HL-60/S4 (cell line): ENCODE measurements around the gene OR10H1.
"Not testable (repeated sequence)": the region's sequence is repeated elsewhere in the genome, so short reads cannot be mapped to it uniquely, and the experiment has no call there.

ENCODE experiments used
- in situ Hi-C: fragments of 300-500 bp; cut with MboI; formaldehyde crosslinking; loops from 2 replicates; pipeline ENCODE4 v1.14.3; 2022; ENCODE audit warnings: low sequenced_read_pairs

Gene OR10H1

GRCh38 chr19:15829306-15829698 is 13.8 kb upstream of the OR10H1 start:
- in situ Hi-C loops: no loop called here

GRCh38 chr19:15828611-15829305 is 13.3 kb upstream of the OR10H1 start:
- in situ Hi-C loops: not testable (repeated sequence)

- in situ Hi-C loops: no loop called here
Observed at GRCh38 chr19:15828121-15828610, 12.7 kb upstream of the OR10H1 start.

DNA sequence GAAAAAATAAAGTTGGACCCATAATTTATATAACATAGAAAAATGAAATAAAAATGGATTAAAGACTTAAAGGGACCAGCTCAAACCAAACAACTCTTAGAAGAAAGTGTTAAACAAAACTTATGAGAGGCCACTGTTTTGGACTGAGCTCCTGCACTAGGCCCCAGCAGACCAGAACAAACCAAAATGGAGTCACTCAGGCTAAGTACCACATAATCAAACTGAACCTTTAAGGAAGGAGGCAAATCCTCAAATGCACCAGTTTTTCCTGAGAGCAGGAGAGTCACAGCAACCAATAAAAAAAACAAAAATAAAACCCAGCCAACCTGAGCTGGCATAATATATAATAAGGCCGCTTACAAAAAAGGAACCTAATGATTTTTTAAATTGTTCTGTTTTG is 10.3 kb upstream of the OR10H1 start:
- in situ Hi-C loops: no loop called here

GRCh38 chr19:15820646-15821045 is 5.2 kb upstream of the OR10H1 start:
- in situ Hi-C loops: no loop called here

- in situ Hi-C loops: no loop called here
Observed at GRCh38 chr19:15813916-15814315, 1.5 kb downstream of the OR10H1 start.

GRCh38 chr19:15812060-15812722 is 3.3 kb downstream of the OR10H1 start:
- in situ Hi-C loops: no loop called here

- in situ Hi-C loops: no loop called here
Observed at GRCh38 chr19:15811476-15811875, 4.0 kb downstream of the OR10H1 start.

GRCh38 chr19:15810335-15810734 is 5.1 kb downstream of the OR10H1 start:
- in situ Hi-C loops: no loop called here

GRCh38 chr19:15794279-15794678 is 21.2 kb downstream of the OR10H1 start:
- in situ Hi-C loops: not testable (repeated sequence)

DNA sequence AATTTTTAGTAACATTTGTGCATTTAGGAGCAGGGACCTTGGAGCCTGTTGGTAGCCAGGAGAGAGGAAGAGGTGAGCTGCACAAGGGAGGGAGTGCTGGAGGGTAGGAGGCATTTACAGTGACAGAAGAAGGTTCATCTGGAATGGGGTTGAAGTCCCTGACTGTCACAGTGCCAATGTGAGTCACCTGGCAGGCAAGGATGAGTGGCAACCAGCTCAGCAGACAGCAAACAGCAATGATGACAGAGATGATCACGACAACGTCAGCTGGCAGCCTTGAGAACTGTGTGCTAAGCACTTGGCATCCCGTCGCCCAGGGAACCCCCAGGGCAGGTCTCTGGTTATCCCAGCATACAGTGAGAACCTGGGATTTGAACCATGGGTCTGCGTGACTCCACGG is 25.4 kb downstream of the OR10H1 start:
- in situ Hi-C loops: no loop called here

DNA sequence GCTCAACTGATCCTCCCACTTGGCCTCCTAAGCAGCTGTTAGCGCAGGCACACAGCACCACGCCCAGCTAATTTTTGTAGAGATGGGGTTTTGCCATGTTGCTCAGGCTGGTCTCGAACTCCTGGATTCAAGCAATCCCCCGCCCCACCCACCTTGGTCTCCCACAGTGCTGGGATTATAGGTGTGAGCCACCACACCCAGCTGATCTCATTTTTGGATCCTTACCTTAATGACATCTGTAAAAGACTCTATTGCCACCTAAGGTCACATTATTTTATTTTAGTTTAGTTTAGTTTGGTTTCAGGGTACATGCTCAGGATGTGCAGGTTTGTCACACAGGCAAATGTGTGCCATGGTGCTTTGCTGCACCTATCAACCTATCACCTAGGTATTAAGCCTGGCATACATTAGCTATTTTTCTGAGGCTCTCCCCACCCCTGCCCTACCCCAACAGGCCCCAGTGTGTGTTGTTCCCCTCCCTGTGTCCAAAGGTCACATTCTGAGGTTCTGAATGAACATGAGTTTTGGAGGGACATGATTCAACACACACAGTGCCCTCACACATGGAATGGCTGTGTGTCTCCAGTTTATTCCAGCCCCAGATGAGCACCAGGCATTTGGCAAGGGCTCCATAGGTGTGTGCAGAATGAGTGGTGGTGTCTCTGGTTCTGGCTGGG is 26.7 kb downstream of the OR10H1 start:
- in situ Hi-C loops: no loop called here

- in situ Hi-C loops: no loop called here
Observed at GRCh38 chr19:15787611-15788155, 27.8 kb downstream of the OR10H1 start, which contains the start of gene OR10H5. OR10H5 (plus strand) TSS chr19:15787661; CDS start chr19:15794049, 6,388 bp downstream.

DNA sequence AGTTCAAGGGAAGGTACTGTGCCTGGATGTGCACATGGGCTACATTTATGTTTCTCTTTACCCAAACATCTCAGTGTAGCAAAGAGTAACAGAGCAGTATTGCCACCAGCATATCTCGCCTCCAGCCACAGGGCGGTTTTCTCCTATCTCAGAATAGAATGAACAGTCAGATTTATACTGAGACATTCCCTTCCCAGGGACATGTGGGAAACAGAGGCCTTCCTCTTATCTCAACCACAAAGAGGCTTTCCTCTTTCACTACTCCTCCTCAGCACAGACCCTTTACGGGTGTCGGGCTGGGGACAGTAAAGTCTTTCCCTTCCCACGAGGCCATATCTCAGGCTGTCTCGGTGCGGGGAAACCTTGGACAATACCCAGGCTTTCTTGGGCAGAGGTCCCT is 32.6 kb downstream of the OR10H1 start:
- in situ Hi-C loops: not testable (repeated sequence)

- in situ Hi-C loops: no loop called here
Observed at GRCh38 chr19:15782211-15782610, 33.3 kb downstream of the OR10H1 start.

GRCh38 chr19:15781661-15782060 is 33.8 kb downstream of the OR10H1 start:
- in situ Hi-C loops: no loop called here

DNA sequence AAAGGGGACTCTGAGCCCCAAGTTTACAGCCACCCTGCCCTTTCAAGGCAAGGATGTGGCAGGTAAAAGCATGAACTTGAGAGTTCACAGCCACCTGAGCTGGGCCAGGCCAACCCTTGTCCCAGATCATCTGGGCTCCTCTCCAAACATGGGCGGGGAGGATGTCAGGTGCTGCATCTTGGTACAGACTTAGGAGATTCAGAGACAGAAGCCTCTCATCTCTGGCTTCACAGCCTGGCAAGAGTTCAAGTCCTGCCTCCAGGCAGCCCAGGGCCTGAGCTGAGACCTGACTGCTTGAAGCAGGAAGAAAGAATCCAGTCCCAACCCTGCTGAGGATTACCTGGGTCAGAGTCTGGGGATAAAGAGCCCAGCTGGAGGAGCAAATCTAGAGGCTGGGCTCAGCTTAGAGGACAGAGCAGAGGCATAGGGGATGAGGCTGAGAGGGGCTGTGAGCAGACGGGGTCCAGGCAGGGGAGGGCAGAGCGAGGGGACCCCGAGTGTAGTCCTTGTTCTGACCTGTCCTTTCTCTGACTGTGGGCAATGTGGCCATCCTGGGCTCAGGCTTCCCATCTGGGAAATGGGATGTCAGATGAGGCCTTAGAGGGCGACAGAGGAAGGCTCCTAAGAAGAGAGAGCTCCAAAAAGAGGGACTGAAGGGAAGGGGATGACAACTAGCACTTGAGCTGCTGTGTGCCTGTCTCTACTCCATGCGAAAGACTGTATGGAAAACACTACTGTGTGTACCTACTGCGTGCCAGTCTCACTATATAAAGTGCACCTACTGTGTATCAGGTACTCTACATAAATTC is 34.6 kb downstream of the OR10H1 start:
- in situ Hi-C loops: no loop called here

- in situ Hi-C loops: no loop called here
Observed at GRCh38 chr19:15779756-15780476, 35.5 kb downstream of the OR10H1 start.

- in situ Hi-C loops: no loop called here
Observed at GRCh38 chr19:15776991-15777970, 38.2 kb downstream of the OR10H1 start.
